ENCODE data around the gene NOS1.
"Not testable (repeated sequence)": the region's sequence is repeated elsewhere in the genome, so short reads cannot be mapped to it uniquely, and the experiment has no call there.

NOS1 gene

DNA sequence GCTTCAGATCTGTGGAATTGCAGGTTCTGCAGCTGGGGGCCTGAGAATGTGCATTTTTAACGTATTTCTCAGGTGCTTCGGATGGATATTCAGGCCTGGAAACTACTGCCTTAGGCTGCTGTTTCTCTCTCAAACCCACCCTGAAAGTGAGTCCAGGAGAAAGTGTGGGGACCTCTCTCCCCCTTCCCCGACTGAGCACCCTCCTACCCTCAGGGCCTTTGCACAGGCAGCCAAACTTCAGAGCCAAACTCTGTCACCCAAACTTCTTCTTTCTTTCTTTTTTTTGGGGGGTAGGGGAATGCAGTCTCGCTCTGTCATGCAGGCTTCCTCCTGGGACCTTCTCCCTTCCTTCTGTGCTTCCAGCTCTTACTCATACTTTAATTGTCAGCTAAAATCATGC is 88.7 kb downstream of the NOS1 start:
- DNase-seq (ENCODE audit: low read depth, low spot score): no peak

DNA sequence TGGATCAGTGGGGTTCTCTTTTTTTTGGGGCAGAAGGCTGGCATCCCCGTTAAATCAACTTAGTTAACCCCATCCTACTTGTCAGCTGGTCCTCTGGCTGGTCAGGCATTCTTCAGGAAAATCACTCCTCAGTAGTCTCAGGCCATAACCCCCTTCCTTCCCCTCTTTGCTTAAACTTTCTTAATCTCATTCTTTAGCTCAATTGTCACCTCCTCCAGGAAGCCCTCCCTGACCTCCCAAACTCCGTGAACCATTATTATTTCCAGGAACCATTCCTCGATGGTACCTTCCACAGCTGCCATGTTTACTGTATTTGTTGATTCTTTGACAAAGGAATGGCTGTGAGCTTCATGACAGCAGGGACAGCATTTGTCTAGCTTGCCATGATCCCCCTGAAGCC is 98.7 kb downstream of the NOS1 start:
- no peak for DNase-seq (ENCODE audit: low read depth, low spot score)

DNA sequence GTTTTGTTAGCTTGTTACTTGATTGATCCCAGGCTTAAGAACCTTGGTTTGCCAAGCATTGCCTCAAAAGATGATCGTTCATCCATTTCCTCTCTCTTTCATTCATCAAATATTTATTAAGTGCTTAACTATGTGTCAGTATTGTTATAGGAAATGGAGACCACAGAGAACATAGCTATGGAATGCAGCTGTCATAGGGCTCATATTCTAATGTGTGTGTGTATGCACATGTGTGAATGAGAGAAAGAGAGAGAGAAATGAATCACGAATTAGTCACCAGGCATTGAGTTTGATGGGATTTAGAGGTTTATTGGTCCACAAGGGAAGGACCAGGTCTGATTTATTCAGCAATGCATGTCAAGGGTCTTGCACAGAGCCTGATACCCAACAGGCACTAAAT is 100.2 kb downstream of the NOS1 start:
- no peak for DNase-seq (ENCODE audit: low read depth, low spot score)

DNA sequence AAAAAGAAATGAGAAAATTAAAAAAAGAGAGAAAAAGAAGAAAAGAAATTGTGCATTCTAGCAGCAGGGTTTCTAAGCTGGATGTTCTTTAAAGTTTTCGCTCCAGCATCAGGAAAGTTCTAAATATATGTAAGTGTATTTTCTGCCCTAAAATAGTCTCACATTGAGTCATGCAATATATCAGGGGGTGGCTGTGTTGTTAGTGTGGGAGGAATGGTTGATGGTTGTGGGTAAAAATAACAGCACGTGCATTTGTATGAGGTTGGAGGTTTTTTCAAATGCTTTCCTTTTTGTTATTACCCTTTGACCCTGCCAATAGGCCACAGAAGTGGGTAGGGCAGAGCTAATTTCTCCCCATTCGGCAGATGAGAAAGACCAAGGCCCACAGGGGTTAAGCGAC is 106.0 kb downstream of the NOS1 start:
- no peak for DNase-seq (ENCODE audit: low read depth, low spot score)

GRCh38 chr12:117243488-117243887 is 117.9 kb downstream of the NOS1 start:
- DNase-seq (ENCODE audit: low read depth, low spot score): no peak

GRCh38 chr12:117241697-117242096 is 119.7 kb downstream of the NOS1 start:
- no peak for DNase-seq (ENCODE audit: low read depth, low spot score)

- no peak for DNase-seq (ENCODE audit: low read depth, low spot score)
Measured at GRCh38 chr12:117240081-117240755, 121.2 kb downstream of the NOS1 start.

- DNase-seq (ENCODE audit: low read depth, low spot score): peak; percentile 61
Measured at GRCh38 chr12:117236456-117237001, 124.9 kb downstream of the NOS1 start.

- no peak for DNase-seq (ENCODE audit: low read depth, low spot score)
Measured at GRCh38 chr12:117235261-117235660, 126.2 kb downstream of the NOS1 start.

GRCh38 chr12:117234441-117234840 is 127.0 kb downstream of the NOS1 start:
- no peak for DNase-seq (ENCODE audit: low read depth, low spot score)

DNA sequence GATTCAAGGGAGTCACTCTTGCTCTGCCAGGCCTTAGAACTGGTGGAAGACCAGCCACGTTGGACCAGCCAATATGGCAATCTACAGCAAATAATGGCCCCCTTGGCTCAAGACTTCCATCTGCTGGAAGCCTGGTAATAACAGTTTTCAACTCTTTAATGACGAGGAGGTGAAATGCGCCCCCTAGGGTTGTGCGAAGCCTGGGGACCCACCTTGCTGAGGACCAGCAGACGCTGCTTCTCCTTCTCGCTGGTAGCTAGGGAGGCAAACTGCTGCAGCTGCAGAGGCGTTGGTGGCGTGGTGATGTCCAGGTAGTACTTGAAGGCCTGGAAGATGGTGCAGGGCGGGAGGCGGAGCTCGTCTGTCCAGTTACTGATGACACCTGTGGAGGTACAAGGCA is 129.7 kb downstream of the NOS1 start:
- no peak for DNase-seq (ENCODE audit: low read depth, low spot score)

DNA sequence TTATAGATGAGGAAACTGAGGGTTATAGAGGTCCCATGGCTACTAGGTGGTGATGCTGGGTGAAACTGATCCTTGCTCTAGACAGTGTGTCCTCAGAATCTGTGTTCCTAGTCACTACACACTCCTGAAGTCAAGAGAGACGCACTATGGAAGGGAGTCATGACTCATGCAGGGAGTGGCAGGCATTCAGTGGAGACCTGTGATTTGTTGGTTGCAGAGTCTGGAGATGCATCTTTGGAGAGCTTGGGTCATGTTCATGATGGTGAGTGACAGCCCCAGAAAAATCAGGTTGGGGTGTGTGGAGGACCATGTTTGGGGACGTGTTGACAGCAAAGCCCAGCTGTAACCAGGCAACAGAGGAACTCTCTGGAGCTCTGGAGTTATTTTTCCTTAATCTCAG is 133.2 kb downstream of the NOS1 start:
- DNase-seq (ENCODE audit: low read depth, low spot score): no peak

DNA sequence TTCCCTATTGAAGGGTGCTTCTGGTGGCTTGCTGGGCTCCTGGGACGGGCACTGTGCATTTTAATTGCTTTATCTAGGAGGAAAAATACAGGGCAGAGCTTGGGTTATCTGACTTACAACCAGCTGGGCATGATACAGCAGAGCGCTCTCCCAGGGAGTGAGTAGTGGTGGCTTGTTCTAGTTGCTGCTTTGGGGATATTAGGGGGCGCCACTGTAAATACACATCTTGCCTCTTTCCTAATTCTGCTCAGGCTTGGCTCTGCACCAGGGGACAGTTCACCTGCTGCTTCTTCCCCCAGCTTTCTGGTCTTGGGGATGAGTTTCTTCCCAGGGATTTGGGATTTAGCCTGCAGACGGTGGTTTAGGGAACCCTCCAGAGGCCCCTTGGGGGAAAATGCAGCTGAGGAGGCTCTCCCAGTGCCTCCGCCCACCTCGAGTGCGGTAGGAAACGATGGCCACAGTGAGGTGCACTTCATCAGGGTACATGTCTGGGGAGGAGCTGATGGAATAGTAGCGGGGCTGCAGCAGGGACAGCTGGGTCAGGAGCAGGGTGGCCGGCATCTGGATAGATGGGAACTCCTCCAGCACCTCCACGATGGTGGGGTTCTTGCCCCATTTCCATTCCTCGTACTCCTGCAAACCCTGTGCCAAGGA is 134.3 kb downstream of the NOS1 start:
- no peak for DNase-seq (ENCODE audit: low read depth, low spot score)

DNA sequence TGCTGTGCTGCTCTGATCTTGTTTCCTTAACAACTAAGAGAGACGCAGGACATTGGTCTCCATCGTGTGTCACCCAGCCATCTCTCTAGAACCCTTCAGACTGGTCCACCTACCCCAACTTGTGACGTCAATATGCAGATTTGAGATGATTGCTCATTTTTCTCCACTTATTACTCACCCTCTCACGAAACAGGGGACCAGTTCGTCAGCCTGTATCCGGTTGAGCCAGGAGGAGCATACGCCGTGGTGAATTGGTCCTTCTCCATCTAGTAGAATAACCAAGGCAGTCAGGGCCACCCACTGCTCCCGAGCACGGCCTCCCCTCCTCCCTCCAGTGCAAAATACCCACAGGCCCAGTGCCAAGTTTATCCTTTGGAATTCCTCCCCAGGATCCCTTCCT is 134.9 kb downstream of the NOS1 start:
- DNase-seq (ENCODE audit: low read depth, low spot score): no peak

GRCh38 chr12:117225179-117225578 is 136.2 kb downstream of the NOS1 start:
- DNase-seq (ENCODE audit: low read depth, low spot score): no peak

DNA sequence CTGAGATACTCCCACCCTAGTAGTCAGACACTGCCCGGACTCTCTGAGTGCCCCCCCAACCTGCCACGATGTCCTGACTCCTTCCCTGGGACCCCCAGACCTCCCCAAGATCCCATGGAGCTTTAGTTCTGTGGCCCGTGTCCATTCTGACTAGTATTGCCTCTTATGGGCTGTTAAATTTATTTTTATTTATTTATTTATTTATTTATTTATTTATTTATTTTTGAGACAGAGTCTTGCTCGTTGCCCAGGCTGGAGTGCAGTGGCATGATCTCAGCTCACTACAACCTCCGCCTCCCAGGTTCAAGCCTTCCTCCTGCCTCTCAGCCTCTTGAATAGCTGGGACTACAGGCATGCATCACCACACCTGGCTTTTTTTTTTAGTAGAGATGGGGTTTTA is 140.5 kb downstream of the NOS1 start:
- DNase-seq (ENCODE audit: low read depth, low spot score): not testable (repeated sequence)

DNA sequence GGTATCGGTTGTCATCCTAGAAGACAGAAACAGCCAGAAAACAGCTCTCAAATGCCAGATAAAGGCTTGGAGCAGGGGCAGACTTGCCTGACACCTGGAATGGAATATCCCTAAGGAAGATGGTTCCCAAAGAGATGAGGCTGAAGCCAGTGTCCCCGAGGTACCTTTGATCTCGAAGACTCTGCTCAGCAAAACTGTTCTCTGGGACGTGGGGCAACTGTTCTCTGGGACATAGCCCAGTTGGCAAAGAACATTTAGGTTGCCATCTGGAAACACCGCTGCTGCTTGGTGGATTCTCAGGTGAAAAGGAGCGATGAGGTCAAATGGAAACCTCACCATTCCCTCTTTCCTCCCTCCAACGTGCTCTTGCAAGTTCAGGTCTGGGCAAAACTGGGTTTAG is 143.3 kb downstream of the NOS1 start:
- DNase-seq (ENCODE audit: low read depth, low spot score): no peak

DNA sequence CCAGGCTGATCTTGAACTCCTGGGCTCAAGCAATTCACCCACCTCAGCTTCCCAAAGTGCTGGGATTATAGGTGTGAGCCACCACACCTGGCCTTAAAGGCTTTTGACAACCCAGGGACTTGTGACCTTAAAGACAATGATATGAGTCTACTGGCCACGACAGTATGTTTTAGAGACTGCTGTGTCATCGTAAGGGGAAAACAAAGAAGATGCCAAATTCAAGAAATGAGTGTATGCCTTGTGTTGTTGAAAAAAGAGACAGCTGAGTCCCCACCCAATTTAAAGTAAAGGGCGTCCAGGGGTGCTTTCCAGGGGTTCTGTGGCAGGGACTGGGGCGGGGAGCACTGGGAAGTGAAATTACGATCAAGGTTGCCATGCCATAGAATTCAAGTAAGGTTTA is 144.7 kb downstream of the NOS1 start:
- no peak for DNase-seq (ENCODE audit: low read depth, low spot score)

DNA sequence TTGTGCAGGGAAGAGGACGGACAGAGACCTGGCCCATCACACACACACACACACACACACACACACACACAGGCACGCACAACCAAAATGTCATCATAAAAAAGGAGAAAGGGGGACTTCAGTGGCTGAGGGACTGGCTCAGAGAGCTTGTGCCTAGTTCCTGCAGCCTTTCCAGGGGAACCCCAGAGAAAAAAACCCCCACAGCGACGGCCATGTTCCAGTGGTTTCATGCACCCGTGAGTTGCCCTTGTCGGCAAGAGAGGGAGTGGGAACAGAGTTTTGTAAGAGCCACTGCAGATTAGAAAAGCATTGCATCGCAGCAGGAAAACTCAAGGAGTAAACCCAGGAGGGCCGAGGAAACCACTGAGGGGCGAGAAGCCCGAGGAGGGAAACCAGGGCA is 146.6 kb downstream of the NOS1 start:
- no peak for DNase-seq (ENCODE audit: low read depth, low spot score)

- DNase-seq (ENCODE audit: low read depth, low spot score): no peak
Measured at GRCh38 chr12:117213295-117213808, 148.1 kb downstream of the NOS1 start.

DNA sequence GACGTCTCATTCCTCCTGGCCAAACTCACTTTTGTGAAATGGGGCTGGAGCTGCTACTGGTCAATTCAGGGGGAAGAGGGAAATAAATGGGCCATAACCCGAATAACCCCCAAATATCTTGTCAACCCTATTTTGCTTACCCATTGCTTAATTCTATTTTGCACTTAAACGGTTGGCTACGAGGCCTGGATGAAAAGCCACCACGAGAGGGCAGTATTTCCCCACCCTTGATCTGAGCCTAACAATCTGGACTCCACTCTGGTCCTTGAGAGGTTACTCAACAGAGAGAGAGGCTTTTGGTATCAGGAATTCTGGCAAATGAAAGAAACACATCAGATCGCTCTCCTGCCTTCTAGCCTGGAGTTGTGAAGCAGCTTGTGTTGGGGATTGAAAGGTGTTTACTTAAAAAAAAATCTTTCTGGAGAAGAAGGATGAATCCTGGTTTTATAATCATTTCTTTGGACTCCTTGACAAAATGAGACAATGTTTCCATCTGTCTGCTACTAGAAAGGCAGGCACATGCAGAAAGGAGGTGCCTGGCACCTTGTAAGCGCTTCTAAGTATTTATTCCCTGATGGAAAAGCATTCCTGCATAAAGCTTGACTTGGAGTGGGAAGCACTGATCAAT is 148.7 kb downstream of the NOS1 start:
- no peak for DNase-seq (ENCODE audit: low read depth, low spot score)

DNA sequence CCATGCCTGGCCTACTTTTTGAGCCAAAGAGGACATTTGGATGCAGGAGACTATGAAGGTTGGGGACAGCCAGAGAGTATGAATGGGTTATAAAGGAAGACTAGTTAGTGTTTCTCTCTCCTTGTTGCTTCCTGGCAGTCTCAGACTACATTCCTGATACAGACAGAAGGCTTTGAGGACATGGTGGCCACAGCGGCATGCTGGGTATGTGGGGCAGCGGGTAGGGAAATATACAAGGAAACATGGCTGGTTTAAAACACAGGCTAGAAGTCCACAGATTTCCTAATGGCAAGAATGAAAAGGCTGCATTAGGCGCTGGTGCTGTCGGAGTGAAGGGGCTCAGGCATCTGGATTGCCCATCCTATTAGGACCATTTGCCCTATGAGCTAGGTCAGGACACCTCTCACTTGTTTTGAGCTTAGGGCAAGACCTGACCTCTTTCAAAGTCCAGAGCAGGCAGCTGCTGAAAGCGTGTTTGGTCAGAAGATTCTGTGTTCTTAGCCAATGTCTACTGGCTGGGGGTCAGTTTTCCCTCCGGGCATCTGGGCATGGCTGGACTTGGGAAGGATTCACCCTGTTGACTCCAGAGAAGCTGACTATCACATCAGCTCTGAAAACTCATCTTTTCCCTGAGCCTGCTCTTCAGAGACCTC is 151.0 kb downstream of the NOS1 start:
- no peak for DNase-seq (ENCODE audit: low read depth, low spot score)

All from iPS DF 19.7 (cell line).